WERI-Rb-1 (cell line): Measurements from ENCODE around the gene KIF3C.
"Not testable (repeated sequence)": the region's sequence is repeated elsewhere in the genome, so short reads cannot be mapped to it uniquely, and the experiment has no call there.

Experiments used
- DNase-seq: peaks from one replicate; pipeline ENCODE4 v3.0.0-alpha.2; 2020
- H3K27ac ChIP-seq: fragments of 250-450 bp; sonication (Bioruptor Pico); 2 replicates; pipeline ENCODE4 v1.5.1; 2020; ENCODE audit warnings: mild to moderate bottlenecking, moderate library complexity
- H3K27me3 ChIP-seq: fragments of 250-450 bp; sonication (Bioruptor Pico); 2 replicates; pipeline ENCODE4 v1.5.1; 2021; ENCODE audit warnings: mild to moderate bottlenecking, low read depth, moderate library complexity; ENCODE audit not compliant: insufficient read depth, severe bottlenecking
- H3K36me3 ChIP-seq: fragments of 250-450 bp; sonication (Bioruptor Pico); 2 replicates; pipeline ENCODE4 v1.5.1; 2020; ENCODE audit warnings: mild to moderate bottlenecking, moderate library complexity
- H3K4me3 ChIP-seq: 2 replicates; pipeline ENCODE4 v1.5.1; 2011; ENCODE audit warnings: low read depth, mild to moderate bottlenecking, control low read depth, low read length
- H3K9me3 ChIP-seq: fragments of 250-450 bp; sonication (Bioruptor Pico); 2 replicates; pipeline ENCODE4 v1.5.1; 2021; ENCODE audit warnings: mild to moderate bottlenecking, moderate library complexity; ENCODE audit not compliant: severe bottlenecking
- CTCF ChIP-seq: IDR thresholded peaks from 2 replicates; pipeline ENCODE4 v1.5.1; 2011; ENCODE audit warnings: low read depth, mild to moderate bottlenecking, control low read depth, inconsistent platforms, low read length

KIF3C gene

GRCh38 chr2:25912851-25913695 lies 69.2 kb downstream of the KIF3C start:
- Histone ChIP-seq H3K4me3 (no peak overlapping the region), H3K27ac (no peak overlapping the region), H3K27me3 (no peaks in the 10 kb centered on the region), H3K36me3 (no peaks in the 10 kb centered on the region), H3K9me3 (no peaks in the 10 kb centered on the region)
- TF ChIP-seq CTCF = no peak
- no peak for DNase-seq

- not testable (repeated sequence) for DNase-seq, H3K27me3 ChIP-seq, H3K9me3 ChIP-seq, H3K36me3 ChIP-seq, H3K27ac ChIP-seq, H3K4me3 ChIP-seq
Observed at GRCh38 chr2:25909574-25909973, 72.7 kb downstream of the KIF3C start.

GRCh38 chr2:25905126-25905525 lies 77.2 kb downstream of the KIF3C start:
- no peak for DNase-seq
- no peak overlapping the region for H3K4me3 ChIP-seq
- H3K27ac ChIP-seq = no peak overlapping the region
- no peaks in the 10 kb centered on the region for H3K36me3 ChIP-seq
- H3K27me3 ChIP-seq = no peaks in the 10 kb centered on the region
- no peaks in the 10 kb centered on the region for H3K9me3 ChIP-seq
- no peak for TF ChIP-seq CTCF

GRCh38 chr2:25903216-25903776 lies 79.0 kb downstream of the KIF3C start:
- no peak overlapping the region for H3K27ac ChIP-seq
- H3K36me3 ChIP-seq = no peaks in the 10 kb centered on the region
- no peak for TF ChIP-seq CTCF
- H3K4me3 ChIP-seq = no peak overlapping the region
- DNase-seq = no peak
- H3K27me3 ChIP-seq = no peaks in the 10 kb centered on the region
- H3K9me3 ChIP-seq = no peaks in the 10 kb centered on the region

- H3K4me3 ChIP-seq = no peak overlapping the region
- H3K9me3 ChIP-seq = no peaks in the 10 kb centered on the region
- no peaks in the 10 kb centered on the region for H3K27me3 ChIP-seq
- no peak overlapping the region for H3K27ac ChIP-seq
- no peaks in the 10 kb centered on the region for H3K36me3 ChIP-seq
- no peak for TF ChIP-seq CTCF
- DNase-seq = no peak
Observed at GRCh38 chr2:25899404-25899970, 82.8 kb downstream of the KIF3C start.

GRCh38 chr2:25897506-25897905 lies 84.8 kb downstream of the KIF3C start:
- DNase-seq = no peak
- Histone ChIP-seq H3K36me3 (no peaks in the 10 kb centered on the region), H3K4me3 (no peak overlapping the region), H3K9me3 (no peaks in the 10 kb centered on the region), H3K27ac (no peak overlapping the region), H3K27me3 (no peaks in the 10 kb centered on the region)
- no peak for TF ChIP-seq CTCF

- not testable (repeated sequence) for H3K36me3 ChIP-seq, H3K27ac ChIP-seq, DNase-seq, H3K27me3 ChIP-seq, H3K4me3 ChIP-seq, H3K9me3 ChIP-seq
Observed at GRCh38 chr2:25896308-25896707, 86.0 kb downstream of the KIF3C start.
